HEK293 (cell line): ENCODE data around the gene GTPBP1.

Source experiments
- CTCF ChIA-PET: fragments of 350-600 bp; formaldehyde crosslinking; extraction: SDS; loops from one replicate; lab custom pipeline; 2021; ENCODE audit warnings: antibody characterized with exemption; lab: Yijun Ruan, JAX
- POLR2A ChIA-PET: fragments of 300-600 bp; formaldehyde crosslinking; extraction: SDS; loops from one replicate; lab custom pipeline; 2020; ENCODE audit warnings: antibody characterized with exemption, inconsistent platforms; lab: Yijun Ruan, JAX
- H3K27ac ChIP-seq: fragments of 200-500 bp; sonication (Bioruptor generic); 2 replicates; pipeline ENCODE4 v1.5.1; 2014; ENCODE audit warnings: low read depth, low read length, control low read depth, inconsistent platforms; ENCODE audit errors: extremely low read depth
- H3K36me3 ChIP-seq, 2 experiments: fragments of 200-500 bp in 1 of 2; sonication (Bioruptor generic) in 1 of 2; 1 replicate in 1 of 2; 2 replicates in 1 of 2; pipeline ENCODE4 v1.5.1; 2014 to 2017; ENCODE audit warnings: inconsistent platforms in 2 of 2, low read length in 2 of 2; ENCODE audit not compliant: control insufficient read depth in 2 of 2, insufficient read depth in 1 of 2
- H3K4me1 ChIP-seq: fragments of 200-500 bp; sonication (Bioruptor generic); 2 replicates; pipeline ENCODE4 v1.5.1; 2014; ENCODE audit warnings: mild to moderate bottlenecking, low read length, inconsistent platforms; ENCODE audit not compliant: control insufficient read depth, insufficient read depth
- H3K4me3 ChIP-seq: 2 replicates; pipeline ENCODE4 v1.5.1; 2011; ENCODE audit warnings: low read depth, mild to moderate bottlenecking, control low read depth, low read length, moderate library complexity
- H3K9me3 ChIP-seq: fragments of 200-500 bp; sonication (Bioruptor generic); 2 replicates; pipeline ENCODE4 v1.5.1; 2014; ENCODE audit warnings: low read depth, low read length, inconsistent platforms; ENCODE audit not compliant: control insufficient read depth, insufficient read depth
- MEIS1 ChIP-seq: sonication (generic); formaldehyde crosslinking; IDR thresholded peaks from 2 replicates; pipeline ENCODE4 v1.8.1; 2022; ENCODE audit warnings: missing genetic modification reagents, mild to moderate bottlenecking, borderline replicate concordance
- MYNN ChIP-seq: fragments of 450-650 bp; formaldehyde crosslinking; IDR thresholded peaks from 2 replicates; pipeline ENCODE4 v1.5.1; 2016; ENCODE audit warnings: missing biosample characterization, missing genetic modification characterization, borderline replicate concordance
- SP7 ChIP-seq: fragments of 450-650 bp; formaldehyde crosslinking; IDR thresholded peaks from 2 replicates; pipeline ENCODE4 v1.5.1; 2016; ENCODE audit warnings: missing biosample characterization, missing genetic modification characterization
- ZBTB8A ChIP-seq: fragments of 450-650 bp; formaldehyde crosslinking; IDR thresholded peaks from 2 replicates; pipeline ENCODE4 v1.5.1; 2016; ENCODE audit warnings: missing biosample characterization, missing genetic modification characterization
- ZFHX2 ChIP-seq: fragments of 450-650 bp; formaldehyde crosslinking; conservative IDR thresholded peaks from 2 replicates; pipeline ENCODE4 v1.5.1; 2016; ENCODE audit warnings: missing biosample characterization, missing genetic modification characterization
- ZNF133 ChIP-seq: fragments of 450-650 bp; formaldehyde crosslinking; IDR thresholded peaks from 2 replicates; pipeline ENCODE4 v1.5.1; 2016; ENCODE audit warnings: missing biosample characterization, missing genetic modification characterization
- ZNF24 ChIP-seq: fragments of 450-650 bp; formaldehyde crosslinking; IDR thresholded peaks from 2 replicates; pipeline ENCODE4 v1.5.1; 2016; ENCODE audit warnings: missing biosample characterization, missing genetic modification characterization
- ZNF366 ChIP-seq: fragments of 450-650 bp; formaldehyde crosslinking; conservative IDR thresholded peaks from 2 replicates; pipeline ENCODE4 v1.5.1; 2016; ENCODE audit warnings: missing biosample characterization, missing genetic modification characterization
- ZNF37A ChIP-seq: fragments of 450-650 bp; IDR thresholded peaks from 2 replicates; pipeline ENCODE4 v1.5.1; 2018; ENCODE audit warnings: missing biosample characterization, missing genetic modification characterization
- ZNF488 ChIP-seq: fragments of 450-650 bp; formaldehyde crosslinking; IDR thresholded peaks from 2 replicates; pipeline ENCODE4 v1.5.1; 2016; ENCODE audit warnings: missing biosample characterization, missing genetic modification characterization
- ZNF560 ChIP-seq: fragments of 450-650 bp; formaldehyde crosslinking; IDR thresholded peaks from 2 replicates; pipeline ENCODE4 v1.5.1; 2017; ENCODE audit warnings: missing biosample characterization, missing genetic modification characterization, borderline replicate concordance
- ZNF571 ChIP-seq: fragments of 450-650 bp; formaldehyde crosslinking; IDR thresholded peaks from 2 replicates; pipeline ENCODE4 v1.5.0; 2017; ENCODE audit warnings: missing biosample characterization, missing genetic modification characterization
- ZNF580 ChIP-seq: fragments of 450-650 bp; formaldehyde crosslinking; IDR thresholded peaks from 2 replicates; pipeline ENCODE4 v1.5.1; 2016; ENCODE audit warnings: missing biosample characterization, missing genetic modification characterization
- ZNF596 ChIP-seq: fragments of 450-650 bp; IDR thresholded peaks from 2 replicates; pipeline ENCODE4 v1.5.0; 2018; ENCODE audit warnings: missing biosample characterization, mild to moderate bottlenecking, missing genetic modification characterization, moderate library complexity
- ZNF704 ChIP-seq: fragments of 450-650 bp; formaldehyde crosslinking; IDR thresholded peaks from 2 replicates; pipeline ENCODE4 v1.5.1; 2016; ENCODE audit warnings: missing biosample characterization, missing genetic modification characterization
- ZNF776 ChIP-seq: fragments of 450-650 bp; formaldehyde crosslinking; IDR thresholded peaks from 2 replicates; pipeline ENCODE4 v1.5.0; 2017; ENCODE audit warnings: missing biosample characterization, missing genetic modification characterization, borderline replicate concordance
- ZXDB ChIP-seq: fragments of 450-650 bp; formaldehyde crosslinking; IDR thresholded peaks from 2 replicates; pipeline ENCODE4 v1.5.1; 2016; ENCODE audit warnings: missing biosample characterization, missing genetic modification characterization
- TF ChIP-seq, protein P1 (sequence below): fragments of 450-650 bp; formaldehyde crosslinking; IDR thresholded peaks from 2 replicates; pipeline ENCODE4 v1.5.1; 2017; ENCODE audit warnings: missing biosample characterization, missing genetic modification characterization
- TF ChIP-seq, protein P2 (sequence below): fragments of 450-650 bp; formaldehyde crosslinking; IDR thresholded peaks from 2 replicates; pipeline ENCODE4 v1.5.1; 2016; ENCODE audit warnings: missing biosample characterization, missing genetic modification characterization
- TF ChIP-seq, protein P3 (sequence below): fragments of 450-650 bp; formaldehyde crosslinking; IDR thresholded peaks from 2 replicates; pipeline ENCODE4 v1.5.1; 2017; ENCODE audit warnings: missing biosample characterization, missing genetic modification characterization
- TF ChIP-seq, protein P4 (sequence below): fragments of 450-650 bp; formaldehyde crosslinking; IDR thresholded peaks from 2 replicates; pipeline ENCODE4 v1.5.1; 2016; ENCODE audit warnings: missing biosample characterization, missing genetic modification characterization
- TF ChIP-seq, protein P5 (sequence below): fragments of 450-650 bp; formaldehyde crosslinking; IDR thresholded peaks from 2 replicates; pipeline ENCODE4 v1.5.1; 2017; ENCODE audit warnings: missing biosample characterization, missing genetic modification characterization

Gene GTPBP1

DNA sequence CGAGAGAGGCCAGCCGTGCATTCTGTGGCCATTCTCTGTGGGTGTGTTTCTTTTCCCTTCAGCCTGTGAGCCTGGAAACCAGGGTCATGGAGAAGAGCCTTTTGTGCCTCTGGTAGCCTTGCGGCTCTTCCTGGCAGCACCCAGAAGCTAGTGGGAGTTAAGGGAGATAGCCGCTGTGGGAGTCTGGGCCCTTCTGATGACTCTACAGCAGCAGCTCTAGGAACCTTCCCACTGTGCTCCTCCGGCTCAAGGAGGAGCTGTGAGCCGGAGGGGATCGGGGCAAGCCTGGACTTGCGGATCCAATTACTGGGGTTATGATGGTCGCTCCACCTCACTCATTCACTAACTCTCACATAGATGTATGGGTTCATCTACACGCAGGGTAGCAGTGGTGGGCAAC, 10.5 kb downstream of the GTPBP1 start (continued):
- TF ChIP-seq, protein P1, sequence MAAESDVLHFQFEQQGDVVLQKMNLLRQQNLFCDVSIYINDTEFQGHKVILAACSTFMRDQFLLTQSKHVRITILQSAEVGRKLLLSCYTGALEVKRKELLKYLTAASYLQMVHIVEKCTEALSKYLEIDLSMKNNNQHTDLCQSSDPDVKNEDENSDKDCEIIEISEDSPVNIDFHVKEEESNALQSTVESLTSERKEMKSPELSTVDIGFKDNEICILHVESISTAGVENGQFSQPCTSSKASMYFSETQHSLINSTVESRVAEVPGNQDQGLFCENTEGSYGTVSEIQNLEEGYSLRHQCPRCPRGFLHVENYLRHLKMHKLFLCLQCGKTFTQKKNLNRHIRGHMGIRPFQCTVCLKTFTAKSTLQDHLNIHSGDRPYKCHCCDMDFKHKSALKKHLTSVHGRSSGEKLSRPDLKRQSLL (tag by site-specific recombination), result peak; percentile 94
- TF ChIP-seq, protein P2, sequence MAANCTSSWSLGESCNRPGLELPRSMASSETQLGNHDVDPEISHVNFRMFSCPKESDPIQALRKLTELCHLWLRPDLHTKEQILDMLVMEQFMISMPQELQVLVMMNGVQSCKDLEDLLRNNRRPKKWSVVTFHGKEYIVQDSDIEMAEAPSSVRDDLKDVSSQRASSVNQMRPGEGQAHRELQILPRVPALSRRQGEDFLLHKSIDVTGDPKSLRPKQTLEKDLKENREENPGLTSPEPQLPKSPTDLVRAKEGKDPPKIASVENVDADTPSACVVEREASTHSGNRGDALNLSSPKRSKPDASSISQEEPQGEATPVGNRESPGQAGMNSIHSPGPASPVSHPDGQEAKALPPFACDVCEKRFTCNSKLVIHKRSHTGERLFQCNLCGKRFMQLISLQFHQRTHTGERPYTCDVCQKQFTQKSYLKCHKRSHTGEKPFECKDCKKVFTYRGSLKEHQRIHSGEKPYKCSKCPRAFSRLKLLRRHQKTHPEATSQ (tag by site-specific recombination), result no peak
- TF ChIP-seq ZNF24, result 0 out of 2 replicates have a peak, but pooled peaks have one; percentile 30
- TF ChIP-seq ZNF580, result no peak
- TF ChIP-seq, protein P3, sequence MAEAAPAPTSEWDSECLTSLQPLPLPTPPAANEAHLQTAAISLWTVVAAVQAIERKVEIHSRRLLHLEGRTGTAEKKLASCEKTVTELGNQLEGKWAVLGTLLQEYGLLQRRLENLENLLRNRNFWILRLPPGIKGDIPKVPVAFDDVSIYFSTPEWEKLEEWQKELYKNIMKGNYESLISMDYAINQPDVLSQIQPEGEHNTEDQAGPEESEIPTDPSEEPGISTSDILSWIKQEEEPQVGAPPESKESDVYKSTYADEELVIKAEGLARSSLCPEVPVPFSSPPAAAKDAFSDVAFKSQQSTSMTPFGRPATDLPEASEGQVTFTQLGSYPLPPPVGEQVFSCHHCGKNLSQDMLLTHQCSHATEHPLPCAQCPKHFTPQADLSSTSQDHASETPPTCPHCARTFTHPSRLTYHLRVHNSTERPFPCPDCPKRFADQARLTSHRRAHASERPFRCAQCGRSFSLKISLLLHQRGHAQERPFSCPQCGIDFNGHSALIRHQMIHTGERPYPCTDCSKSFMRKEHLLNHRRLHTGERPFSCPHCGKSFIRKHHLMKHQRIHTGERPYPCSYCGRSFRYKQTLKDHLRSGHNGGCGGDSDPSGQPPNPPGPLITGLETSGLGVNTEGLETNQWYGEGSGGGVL, result no peak
- no peak for TF ChIP-seq ZXDB (tag by site-specific recombination)
- TF ChIP-seq MEIS1 (CRISPR knock-in tag), result no peak
- no peak for TF ChIP-seq ZNF776
- no peak for TF ChIP-seq ZNF571

- H3K36me3 ChIP-seq, result peaks cover 20 to 72% of the 10 kb centered on the region in 2 experiments
- ChIA-PET CTCF (interaction anchor here (0.9 to 3.2 kb wide), 5 partner anchors 8 to 51 kb away, joined by 3 to 13 read pairs (median 6); partner anchors contain the start of gene TOMM22), POLR2A (interaction anchor here (0.8 to 2.7 kb wide), 3 partner anchors 9 to 11 kb away, joined by 3 to 17 read pairs (median 12); partner anchors contain the start of gene GTPBP1)
- peaks cover 12% of the 10 kb centered on the region for H3K4me1 ChIP-seq
- no peak overlapping the region for H3K4me3 ChIP-seq
- peak overlapping the region; percentile 34; the same call in 1 of the 2 replicates for H3K27ac ChIP-seq
- H3K9me3 ChIP-seq, result no peaks in the 10 kb centered on the region
- TF ChIP-seq, protein P4, sequence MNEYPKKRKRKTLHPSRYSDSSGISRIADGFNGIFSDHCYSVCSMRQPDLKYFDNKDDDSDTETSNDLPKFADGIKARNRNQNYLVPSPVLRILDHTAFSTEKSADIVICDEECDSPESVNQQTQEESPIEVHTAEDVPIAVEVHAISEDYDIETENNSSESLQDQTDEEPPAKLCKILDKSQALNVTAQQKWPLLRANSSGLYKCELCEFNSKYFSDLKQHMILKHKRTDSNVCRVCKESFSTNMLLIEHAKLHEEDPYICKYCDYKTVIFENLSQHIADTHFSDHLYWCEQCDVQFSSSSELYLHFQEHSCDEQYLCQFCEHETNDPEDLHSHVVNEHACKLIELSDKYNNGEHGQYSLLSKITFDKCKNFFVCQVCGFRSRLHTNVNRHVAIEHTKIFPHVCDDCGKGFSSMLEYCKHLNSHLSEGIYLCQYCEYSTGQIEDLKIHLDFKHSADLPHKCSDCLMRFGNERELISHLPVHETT (tag by site-specific recombination), result no peak
- TF ChIP-seq ZNF560, result no peak
- no peak for TF ChIP-seq ZNF366 (tag by site-specific recombination)
- TF ChIP-seq ZBTB8A (tag by site-specific recombination), result no peak
- TF ChIP-seq, protein P3, result no peak
- no peak for TF ChIP-seq ZNF133 (tag by site-specific recombination)
- TF ChIP-seq MYNN, result no peak
- TF ChIP-seq ZFHX2 (tag by site-specific recombination), result no peak; the same call in 1 of the 2 replicates
- TF ChIP-seq ZNF704, result no peak
- TF ChIP-seq ZNF596 (tag by site-specific recombination), result no peak
- TF ChIP-seq ZNF488 (tag by site-specific recombination), result no peak
- TF ChIP-seq SP7 (tag by site-specific recombination), result no peak
- TF ChIP-seq ZNF37A (tag by site-specific recombination), result no peak
- TF ChIP-seq, protein P5, sequence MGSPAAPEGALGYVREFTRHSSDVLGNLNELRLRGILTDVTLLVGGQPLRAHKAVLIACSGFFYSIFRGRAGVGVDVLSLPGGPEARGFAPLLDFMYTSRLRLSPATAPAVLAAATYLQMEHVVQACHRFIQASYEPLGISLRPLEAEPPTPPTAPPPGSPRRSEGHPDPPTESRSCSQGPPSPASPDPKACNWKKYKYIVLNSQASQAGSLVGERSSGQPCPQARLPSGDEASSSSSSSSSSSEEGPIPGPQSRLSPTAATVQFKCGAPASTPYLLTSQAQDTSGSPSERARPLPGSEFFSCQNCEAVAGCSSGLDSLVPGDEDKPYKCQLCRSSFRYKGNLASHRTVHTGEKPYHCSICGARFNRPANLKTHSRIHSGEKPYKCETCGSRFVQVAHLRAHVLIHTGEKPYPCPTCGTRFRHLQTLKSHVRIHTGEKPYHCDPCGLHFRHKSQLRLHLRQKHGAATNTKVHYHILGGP, result no peak
Observed at GRCh38 chr22:38716826-38717225, 11.1 kb downstream of the GTPBP1 start.
